ENCODE results near the gene CALML4. TPM values are rescaled to one million over a fixed set of nuclear protein-coding genes. Genes with fewer than 3 reads are reported as not detected.

Gene CALML4
- total and polyA plus RNA-seq, 7 experiments from 2014 or later: 0.13 to 14.6 (median 2.8) TPM

DNA sequence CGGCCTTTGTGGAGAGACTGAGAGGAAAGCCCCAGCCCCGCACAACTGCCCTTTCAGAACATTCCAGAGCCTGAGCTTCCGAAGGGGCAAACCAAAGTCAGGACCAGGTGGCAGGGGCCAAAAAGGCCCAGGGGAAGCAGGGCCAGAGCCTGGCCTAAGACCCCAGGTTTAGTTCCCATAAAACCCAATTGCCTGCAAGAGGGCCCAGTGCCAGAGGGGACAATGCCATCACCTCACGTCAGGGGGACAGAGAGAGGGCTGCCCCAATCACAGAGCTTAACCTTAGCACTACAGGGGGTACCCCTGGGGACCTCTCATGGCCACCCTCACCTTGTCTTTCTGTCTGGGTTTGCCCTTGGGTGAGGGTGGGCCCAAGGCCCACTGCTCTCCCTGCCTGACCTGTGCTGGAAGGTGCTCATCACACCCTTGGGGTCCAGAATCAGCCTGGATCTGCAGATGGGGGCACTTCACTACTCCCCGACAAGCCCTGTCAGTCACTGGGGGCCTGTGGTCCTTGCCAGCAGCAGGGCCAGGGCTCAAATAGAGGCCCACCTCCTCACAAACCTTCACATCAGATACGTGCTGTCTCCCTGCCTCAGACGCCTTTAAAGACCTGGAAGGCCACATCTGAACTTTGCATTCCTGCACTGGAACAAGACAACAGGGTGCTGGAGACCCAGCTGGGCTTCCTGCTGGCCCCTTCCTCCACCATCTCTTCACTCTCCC lies 3.8 kb downstream of the CALML4 start:
- ChIA-PET CTCF (no interaction called here), POLR2A (no interaction called here)
- peak in 1 of 9 donors; percentile 16 for DNase-seq
- Mint-ChIP-seq H3K27ac (peak overlapping the region in 6 of 9 donors; percentile 2 to 75 (median 45)), H3K27me3 (no peaks in the 10 kb centered on the region), H3K36me3 (peaks cover 0 to 6% (median 0%) of the 10 kb centered on the region in 5 donors), H3K4me1 (peaks cover 0 to 28% (median 10%) of the 10 kb centered on the region in 7 donors), H3K9me3 (no peaks in the 10 kb centered on the region), H3K4me3 (peak overlapping the region in 1 of 10 donors; percentile 47)
- intact Hi-C loops (cut with micrococcal nuclease): no loop called here
- Histone ChIP-seq H3K27me3 (ENCODE audit: control insufficient read depth in 2 of 2, insufficient read depth in 2 of 2, low read length in 2 of 2) (no peaks in the 10 kb centered on the region), H3K4me3 (ENCODE audit: low read length) (no peak overlapping the region), H3K9me3 (ENCODE audit: control insufficient read depth in 2 of 3, low read length in 3 of 3) (no peaks in the 10 kb centered on the region), H3K4me1 (ENCODE audit: control insufficient read depth in 2 of 2, insufficient read depth in 2 of 2, low read length in 2 of 2) (peaks cover 0 to 3% of the 10 kb centered on the region in 2 donors), H3K27ac (ENCODE audit: low read depth, low read length) (no peak overlapping the region), H3K36me3 (ENCODE audit: control insufficient read depth in 2 of 3, insufficient read depth in 3 of 3, low read length in 3 of 3) (no peaks in the 10 kb centered on the region)
- no peak for ATAC-seq

DNA sequence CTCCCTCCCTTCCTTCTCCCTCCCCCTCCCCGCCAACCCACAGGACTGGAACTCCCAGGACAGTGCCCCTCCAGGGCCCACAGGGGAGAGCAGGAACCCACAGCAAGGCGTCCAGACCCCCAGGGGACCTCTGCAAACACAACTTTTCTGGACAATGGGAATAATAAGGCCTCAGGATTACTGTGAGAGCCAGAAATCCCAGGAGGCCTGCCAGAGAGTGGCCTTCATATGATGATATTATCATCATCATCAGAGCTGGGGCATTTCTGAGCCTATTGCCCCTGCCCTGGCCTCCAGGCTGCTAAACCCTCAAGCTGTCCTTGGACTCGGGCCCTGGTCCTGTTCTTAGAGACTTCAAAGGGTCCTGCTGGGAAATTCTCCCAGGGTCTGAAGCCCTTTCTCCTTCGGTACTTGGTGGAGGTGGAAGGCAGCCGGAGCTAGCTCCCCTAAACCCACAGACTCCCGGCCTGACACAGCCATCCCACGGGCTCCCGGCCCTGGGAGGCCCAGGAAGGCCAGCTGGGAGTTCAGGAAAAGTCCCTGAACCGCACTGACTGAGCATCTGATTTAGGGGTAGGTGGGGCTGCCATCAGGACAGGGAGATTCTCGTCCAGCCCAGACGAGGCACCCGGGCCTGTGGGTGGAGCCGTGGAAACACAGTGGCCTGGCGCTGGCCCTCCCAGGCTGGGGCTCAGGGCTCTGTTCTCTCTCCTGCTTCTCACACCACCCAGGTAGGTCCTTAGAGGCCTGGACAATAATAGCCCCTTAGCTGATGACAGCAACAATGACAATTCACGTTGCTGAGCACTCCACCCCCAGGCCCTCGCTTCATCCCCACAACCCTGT lies 4.9 kb downstream of the CALML4 start:
- Histone ChIP-seq H3K27ac (ENCODE audit: low read depth, low read length) (no peak overlapping the region), H3K4me3 (ENCODE audit: low read length) (no peak overlapping the region), H3K36me3 (ENCODE audit: control insufficient read depth in 2 of 3, insufficient read depth in 3 of 3, low read length in 3 of 3) (no peaks in the 10 kb centered on the region), H3K4me1 (ENCODE audit: control insufficient read depth in 2 of 2, insufficient read depth in 2 of 2, low read length in 2 of 2) (no peaks in the 10 kb centered on the region), H3K27me3 (ENCODE audit: control insufficient read depth in 2 of 2, insufficient read depth in 2 of 2, low read length in 2 of 2) (no peaks in the 10 kb centered on the region), H3K9me3 (ENCODE audit: control insufficient read depth in 2 of 3, low read length in 3 of 3) (no peaks in the 10 kb centered on the region)
- ChIA-PET CTCF (no interaction called here), POLR2A (no interaction called here)
- intact Hi-C loops (cut with micrococcal nuclease): no loop called here
- H3K36me3 Mint-ChIP-seq: peaks cover 0 to 6% (median 0%) of the 10 kb centered on the region in 5 donors
- H3K9me3 Mint-ChIP-seq: no peaks in the 10 kb centered on the region
- ATAC-seq: no peak
- H3K4me3 Mint-ChIP-seq: no peak overlapping the region
- H3K27ac Mint-ChIP-seq: peak overlapping the region in 1 of 9 donors; percentile 67
- H3K27me3 Mint-ChIP-seq: no peaks in the 10 kb centered on the region
- H3K4me1 Mint-ChIP-seq: peaks cover 0 to 21% (median 2%) of the 10 kb centered on the region in 7 donors
- no peak for DNase-seq

DNA sequence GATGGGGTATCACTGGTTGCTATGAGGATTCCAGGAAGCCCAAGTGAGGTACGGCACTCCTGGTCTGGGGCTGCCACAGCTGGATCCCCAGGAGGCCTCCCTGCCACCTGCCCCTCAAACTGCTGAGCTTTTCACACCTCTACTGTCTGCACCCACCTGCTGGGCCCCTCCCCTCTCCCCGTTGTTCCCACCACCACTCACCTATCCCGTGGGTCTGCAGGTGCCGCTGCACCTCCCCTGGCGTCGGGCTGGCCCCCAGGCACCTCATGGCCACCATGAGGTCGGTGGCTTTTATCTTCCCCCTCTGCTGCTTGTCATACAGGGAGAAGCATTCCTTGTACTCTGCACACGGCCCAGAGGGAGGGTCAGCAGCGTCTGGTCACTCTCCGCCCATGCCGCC lies 5.8 kb downstream of the CALML4 start:
- Histone ChIP-seq H3K9me3 (ENCODE audit: control insufficient read depth in 2 of 3, low read length in 3 of 3) (no peaks in the 10 kb centered on the region), H3K4me1 (ENCODE audit: control insufficient read depth in 2 of 2, insufficient read depth in 2 of 2, low read length in 2 of 2) (no peaks in the 10 kb centered on the region), H3K36me3 (ENCODE audit: control insufficient read depth in 2 of 3, insufficient read depth in 3 of 3, low read length in 3 of 3) (no peaks in the 10 kb centered on the region), H3K27me3 (ENCODE audit: control insufficient read depth in 2 of 2, insufficient read depth in 2 of 2, low read length in 2 of 2) (no peaks in the 10 kb centered on the region), H3K4me3 (ENCODE audit: low read length) (no peak overlapping the region), H3K27ac (ENCODE audit: low read depth, low read length) (no peak overlapping the region)
- Mint-ChIP-seq H3K36me3 (peaks cover 0 to 4% (median 0%) of the 10 kb centered on the region in 5 donors), H3K27me3 (no peaks in the 10 kb centered on the region), H3K27ac (peak overlapping the region in 3 of 9 donors; percentile 23 to 41 (median 36)), H3K4me1 (peaks cover 0 to 13% (median 0%) of the 10 kb centered on the region in 7 donors), H3K4me3 (no peak overlapping the region), H3K9me3 (no peaks in the 10 kb centered on the region)
- CTCF ChIA-PET: no interaction called here
- intact Hi-C loops (cut with micrococcal nuclease): no loop called here
- DNase-seq (no peak), ATAC-seq (no peak)
- POLR2A ChIA-PET: no interaction called here

DNA sequence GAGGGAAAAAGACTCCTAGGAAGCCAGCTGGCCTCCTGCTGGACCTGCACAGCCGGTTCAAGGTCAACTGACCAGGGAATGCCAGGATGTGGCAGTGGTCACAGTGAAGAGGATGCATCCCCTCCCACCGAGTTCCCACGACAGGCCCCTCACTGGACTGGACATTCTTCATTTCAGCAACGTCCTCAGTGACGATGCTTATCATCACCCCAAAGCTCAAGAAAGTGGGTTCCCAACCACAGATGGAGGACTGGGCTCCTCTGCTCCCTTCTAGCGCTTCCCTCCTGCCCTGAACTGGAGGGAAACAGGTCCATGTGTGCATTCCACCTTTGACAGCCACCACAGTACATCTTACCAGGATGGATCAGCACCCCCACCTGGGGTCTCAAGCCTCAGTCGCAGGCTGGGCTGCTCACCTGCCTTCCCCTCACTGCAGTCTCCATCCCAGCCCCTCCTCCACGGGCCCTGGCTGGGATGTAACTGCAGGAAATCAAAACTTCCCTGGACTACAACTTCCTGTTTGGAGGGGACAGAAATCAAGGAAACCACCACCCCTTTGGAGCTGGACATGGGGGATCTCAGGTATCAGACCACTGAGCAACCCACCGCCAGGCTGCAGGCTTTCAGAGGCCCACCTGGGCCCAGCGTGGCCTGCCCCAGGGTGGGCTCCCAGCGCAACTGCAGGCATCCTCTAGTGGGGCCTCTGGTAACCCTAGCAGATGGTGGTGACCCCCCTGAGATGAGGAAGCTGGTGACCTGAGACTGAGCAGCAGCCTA lies 7.3 kb downstream of the CALML4 start:
- Histone ChIP-seq H3K27me3 (ENCODE audit: control insufficient read depth in 2 of 2, insufficient read depth in 2 of 2, low read length in 2 of 2) (no peaks in the 10 kb centered on the region), H3K4me1 (ENCODE audit: control insufficient read depth in 2 of 2, insufficient read depth in 2 of 2, low read length in 2 of 2) (no peaks in the 10 kb centered on the region), H3K27ac (ENCODE audit: low read depth, low read length) (no peak overlapping the region), H3K4me3 (ENCODE audit: low read length) (no peak overlapping the region), H3K9me3 (ENCODE audit: control insufficient read depth in 2 of 3, low read length in 3 of 3) (no peaks in the 10 kb centered on the region), H3K36me3 (ENCODE audit: control insufficient read depth in 2 of 3, insufficient read depth in 3 of 3, low read length in 3 of 3) (peaks cover 0 to 8% (median 0%) of the 10 kb centered on the region in 3 experiments)
- Mint-ChIP-seq H3K4me1 (peaks cover 0 to 12% (median 0%) of the 10 kb centered on the region in 7 donors), H3K27me3 (no peaks in the 10 kb centered on the region), H3K27ac (peak overlapping the region in 5 of 9 donors; percentile 19 to 59 (median 41)), H3K9me3 (no peaks in the 10 kb centered on the region), H3K36me3 (peaks cover 0 to 8% (median 5%) of the 10 kb centered on the region in 5 donors), H3K4me3 (peak overlapping the region in 1 of 10 donors; percentile 27)
- intact Hi-C loops (cut with micrococcal nuclease): no loop called here
- no peak for DNase-seq
- ChIA-PET CTCF (no interaction called here), POLR2A (no interaction called here)
- ATAC-seq: no peak

DNA sequence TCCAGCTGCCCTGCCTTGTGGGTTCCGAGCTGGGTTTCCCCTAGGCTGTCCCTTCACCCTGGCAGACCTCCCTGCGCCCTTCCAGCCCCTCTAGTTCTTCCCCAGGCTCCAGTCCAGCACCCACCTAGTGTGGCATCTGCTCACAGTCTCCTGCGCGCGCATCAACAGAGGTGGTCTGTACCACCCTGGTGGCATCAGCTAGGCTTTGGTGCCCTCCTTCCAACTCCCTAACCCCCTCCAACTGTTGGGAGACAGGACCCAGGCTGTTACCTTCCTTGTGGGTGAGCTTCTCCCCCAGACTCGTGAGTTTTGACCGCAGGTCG lies 8.0 kb downstream of the CALML4 start:
- POLR2A ChIA-PET: no interaction called here
- Mint-ChIP-seq H3K36me3 (peaks cover 0 to 13% (median 5%) of the 10 kb centered on the region in 5 donors), H3K4me3 (no peak overlapping the region), H3K9me3 (no peaks in the 10 kb centered on the region), H3K4me1 (peaks cover 0 to 12% (median 0%) of the 10 kb centered on the region in 7 donors), H3K27me3 (no peaks in the 10 kb centered on the region), H3K27ac (peak overlapping the region in 3 of 9 donors; percentile 41 to 75 (median 48))
- Histone ChIP-seq H3K9me3 (ENCODE audit: control insufficient read depth in 2 of 3, low read length in 3 of 3) (no peaks in the 10 kb centered on the region), H3K27ac (ENCODE audit: low read depth, low read length) (no peak overlapping the region), H3K36me3 (ENCODE audit: control insufficient read depth in 2 of 3, insufficient read depth in 3 of 3, low read length in 3 of 3) (peaks cover 0 to 15% (median 0%) of the 10 kb centered on the region in 3 experiments), H3K4me1 (ENCODE audit: control insufficient read depth in 2 of 2, insufficient read depth in 2 of 2, low read length in 2 of 2) (no peaks in the 10 kb centered on the region), H3K27me3 (ENCODE audit: control insufficient read depth in 2 of 2, insufficient read depth in 2 of 2, low read length in 2 of 2) (no peaks in the 10 kb centered on the region), H3K4me3 (ENCODE audit: low read length) (no peak overlapping the region)
- DNase-seq (no peak), ATAC-seq (no peak)
- intact Hi-C loops (cut with micrococcal nuclease): no loop called here
- CTCF ChIA-PET: no interaction called here

DNA sequence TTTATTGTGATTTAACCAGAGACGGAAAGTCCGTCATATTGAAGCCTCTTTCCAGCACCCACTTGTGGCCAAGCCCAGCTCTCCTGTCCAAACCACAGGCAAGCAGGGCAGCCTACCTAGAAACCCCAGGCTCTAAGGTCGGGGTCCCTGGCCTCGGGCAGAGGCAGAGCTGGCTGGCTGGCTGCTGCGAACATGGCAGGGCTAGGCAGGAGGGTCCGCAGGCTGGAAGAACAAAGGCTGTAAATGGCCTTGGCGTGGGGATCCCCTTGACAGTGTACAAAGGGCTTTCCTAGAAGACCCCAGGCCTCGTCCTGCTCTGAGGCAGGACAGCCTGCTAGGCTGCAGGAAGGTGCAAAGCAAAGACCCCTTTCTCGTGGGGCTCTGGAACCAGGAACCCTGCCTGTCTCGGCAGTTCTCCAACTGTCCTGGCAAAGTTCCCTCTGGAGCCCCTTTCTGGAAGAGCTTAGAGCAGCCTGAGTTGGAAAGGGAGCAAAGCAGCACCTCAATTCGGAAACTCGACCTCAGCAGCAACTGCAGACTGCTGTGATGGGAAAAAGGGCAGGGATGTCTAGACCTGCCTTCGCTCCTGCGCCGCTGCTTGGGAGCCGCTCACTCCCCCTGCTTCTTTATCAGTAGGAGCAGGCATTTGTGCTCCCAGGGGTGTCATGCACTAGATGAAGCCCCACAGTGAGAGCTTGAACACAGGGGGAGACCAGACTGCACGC lies 8.5 kb downstream of the CALML4 start:
- Mint-ChIP-seq H3K9me3 (no peaks in the 10 kb centered on the region), H3K27ac (peak overlapping the region in 1 of 9 donors; percentile 16), H3K4me1 (peaks cover 0 to 8% (median 0%) of the 10 kb centered on the region in 7 donors), H3K36me3 (peaks cover 0 to 16% (median 5%) of the 10 kb centered on the region in 5 donors), H3K27me3 (no peaks in the 10 kb centered on the region), H3K4me3 (no peak overlapping the region)
- ChIA-PET POLR2A (interaction anchor here (0.7 to 0.8 kb wide), 2 partner anchors 11 to 23 kb away, joined by 3 read pairs; no protein-coding TSS in a partner anchor), CTCF (no interaction called here)
- H3K4me3 ChIP-seq (ENCODE audit: low read length): no peak overlapping the region
- no peaks in the 10 kb centered on the region for H3K27me3 ChIP-seq (ENCODE audit: control insufficient read depth in 2 of 2, insufficient read depth in 2 of 2, low read length in 2 of 2)
- intact Hi-C loops (cut with micrococcal nuclease): no loop called here
- no peaks in the 10 kb centered on the region for H3K4me1 ChIP-seq (ENCODE audit: control insufficient read depth in 2 of 2, insufficient read depth in 2 of 2, low read length in 2 of 2)
- ATAC-seq: no peak
- peaks cover 0 to 20% (median 0%) of the 10 kb centered on the region in 3 experiments for H3K36me3 ChIP-seq (ENCODE audit: control insufficient read depth in 2 of 3, insufficient read depth in 3 of 3, low read length in 3 of 3)
- DNase-seq: no peak
- H3K27ac ChIP-seq (ENCODE audit: low read depth, low read length): no peak overlapping the region
- no peaks in the 10 kb centered on the region for H3K9me3 ChIP-seq (ENCODE audit: control insufficient read depth in 2 of 3, low read length in 3 of 3)

Measured in naive thymus-derived CD4-positive, alpha-beta T cell (primary cell).